Measurements from ENCODE around the gene SKP2. TPM values are rescaled to one million over a fixed set of nuclear protein-coding genes. Genes with fewer than 3 reads are reported as not detected.
"Not testable (repeated sequence)": the region's sequence is repeated elsewhere in the genome, so short reads cannot be mapped to it uniquely, and the experiment has no call there.

The SKP2 gene
- polyA plus RNA-seq = 10 to 100 TPM in 2 of 4 donors, 1 to 10 TPM in 2; 1.4 to 73.0 (median 7.9) TPM
- long read RNA-seq, donor 1, transcript SKP2-202 (10 exons, 3,759 nt) = major isoform, 22 of 55 reads
- long read RNA-seq, donor 1, partial matches to known transcripts = 14 of 55 reads
- long read RNA-seq, donor 1, other reads (novel, unspliced or antisense) = 16 of 55 reads
- long read RNA-seq, donor 2, partial matches to known transcripts = 0 of 3 reads
- long read RNA-seq, donor 2, other reads (novel, unspliced or antisense) = 0 of 3 reads
- long read RNA-seq, donor 3, partial matches to known transcripts = 0 of 6 reads
- long read RNA-seq, donor 3, other reads (novel, unspliced or antisense) = 0 of 6 reads
- long read RNA-seq, donor 4 = 0 reads
- long read RNA-seq, donor 5, partial matches to known transcripts = 6 of 6 reads
- long read RNA-seq, donor 5, other reads (novel, unspliced or antisense) = 0 of 6 reads
- long read RNA-seq, donor 6, transcript SKP2-202 (10 exons, 3,759 nt) = major isoform, 8 of 8 reads
- long read RNA-seq, donor 6, partial matches to known transcripts = 0 of 8 reads
- long read RNA-seq, donor 6, other reads (novel, unspliced or antisense) = 0 of 8 reads
- long read RNA-seq, donor 7, partial matches to known transcripts = 0 of 2 reads
- long read RNA-seq, donor 7, other reads (novel, unspliced or antisense) = 0 of 2 reads
- long read RNA-seq, donor 8, partial matches to known transcripts = 0 of 1 reads
- long read RNA-seq, donor 8, other reads (novel, unspliced or antisense) = 0 of 1 reads
- long read RNA-seq, donor 9, partial matches to known transcripts = 0 of 2 reads
- long read RNA-seq, donor 9, other reads (novel, unspliced or antisense) = 0 of 2 reads
- long read RNA-seq, donor 10, transcript SKP2-202 (10 exons, 3,759 nt) = major isoform, 9 of 10 reads
- long read RNA-seq, donor 10, partial matches to known transcripts = 0 of 10 reads
- long read RNA-seq, donor 10, other reads (novel, unspliced or antisense) = 0 of 10 reads

DNA sequence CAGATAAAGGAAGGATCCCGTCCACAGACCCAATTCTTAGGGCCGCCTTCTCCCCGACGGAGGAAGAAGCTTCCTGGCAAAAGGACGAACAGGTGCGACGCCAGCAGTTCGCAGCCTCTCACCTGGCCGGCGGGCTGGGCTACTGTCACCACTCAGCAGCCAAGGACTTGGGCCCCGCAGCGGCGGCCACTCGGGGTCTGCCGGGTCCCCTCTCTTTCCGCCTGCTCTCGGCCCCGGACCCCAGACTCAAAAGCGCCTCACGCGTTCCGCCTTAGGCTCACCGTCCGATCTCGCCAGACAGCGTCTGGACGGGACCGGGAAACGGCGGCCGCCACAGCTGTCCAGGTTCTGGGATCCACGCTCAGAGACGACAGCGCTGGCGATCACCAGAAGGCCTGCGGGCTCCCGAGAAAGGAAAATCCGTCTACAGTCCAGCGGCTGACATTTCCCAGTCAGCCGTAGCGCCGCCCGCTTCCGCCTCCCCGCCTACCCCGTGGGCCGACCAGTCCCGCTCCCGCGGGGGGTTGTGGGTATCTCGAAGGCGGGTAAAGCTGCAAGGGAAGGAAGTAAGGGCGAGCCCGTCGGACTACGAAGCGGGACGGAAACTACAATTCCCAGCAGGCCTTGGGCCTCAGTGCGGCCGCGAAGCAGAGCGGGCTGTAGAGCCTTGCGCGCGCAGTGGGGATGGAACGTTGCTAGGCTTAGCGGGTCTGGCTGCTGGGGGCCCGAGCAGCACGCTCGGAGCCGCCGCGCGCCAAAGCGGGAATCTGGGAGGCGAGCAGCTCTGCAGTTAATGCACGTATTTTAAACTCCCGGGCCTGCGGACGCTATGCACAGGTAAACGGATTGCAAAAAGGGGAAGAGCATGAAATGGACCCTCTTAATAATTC is at the start of gene SKP2, which contains the start of gene LMBRD2:
SKP2 (plus strand) TSS at position 678 of the 890 bp plus-strand sequence; CDS start at position 830, 152 bp downstream.
LMBRD2 (minus strand) TSS at position 454 of the 890 bp plus-strand sequence. CDS start 8,538 bp downstream, outside the sequence.
- no peaks in the 10 kb centered on the region for H3K27me3 ChIP-seq (ENCODE audit: control insufficient read depth in 3 of 3, insufficient read depth in 3 of 3, low read length in 3 of 3)
- H3K27ac ChIP-seq (ENCODE audit: low read depth in 1 of 3, low read length in 2 of 3) = peak within 1 kb of the TSS; percentile 79 to 95 (median 81)
- WGBS, 3 donors = 0 to 1% (median 0%) methylated on average over 81 of the region's 81 CpGs
- peaks cover 0 to 16% (median 4%) of the 10 kb centered on the region in 3 donors for H3K36me3 ChIP-seq (ENCODE audit: control insufficient read depth in 3 of 3, insufficient read depth in 2 of 3, low read depth in 1 of 3, low read length in 3 of 3)
- H3K9me3 ChIP-seq (ENCODE audit: control insufficient read depth in 2 of 2, insufficient read depth in 1 of 2, low read depth in 1 of 2, low read length in 1 of 2) = peaks cover 0 to 9% of the 10 kb centered on the region in 2 donors
- DNase-seq = peak; percentile 98 to 99
- peaks cover 2 to 46% (median 8%) of the 10 kb centered on the region in 3 donors for H3K4me1 ChIP-seq (ENCODE audit: control insufficient read depth in 3 of 3, insufficient read depth in 2 of 3, low read depth in 1 of 3, low read length in 2 of 3)
- H3K4me3 ChIP-seq (ENCODE audit: low read depth in 1 of 3, low read length in 3 of 3) = peak within 1 kb of the TSS; percentile 77 to 98 (median 84)
- FAIRE-seq = peak; percentile 5

DNA sequence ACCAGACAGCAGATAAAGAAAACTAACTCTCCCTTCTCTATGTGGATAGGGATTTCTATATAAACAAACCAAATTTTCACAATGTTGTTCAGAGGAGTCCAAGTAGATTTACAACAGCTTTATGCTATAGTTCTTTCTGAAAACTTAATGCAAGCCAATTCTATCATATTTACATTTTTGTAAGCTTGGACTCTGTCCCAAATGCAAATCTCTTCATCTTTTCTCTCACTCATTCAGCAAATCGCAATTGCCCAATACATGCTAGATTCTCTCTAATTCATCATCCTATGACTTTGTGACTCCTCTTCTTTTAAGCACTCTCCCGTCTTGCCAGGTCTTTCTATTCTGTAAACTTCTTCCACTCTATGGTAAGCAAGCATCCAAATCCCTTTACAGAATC is 46.1 kb upstream of the SKP2 start:
- Histone ChIP-seq H3K4me1 (ENCODE audit: control insufficient read depth in 3 of 3, insufficient read depth in 2 of 3, low read depth in 1 of 3, low read length in 2 of 3) (no peaks in the 10 kb centered on the region), H3K4me3 (ENCODE audit: low read depth in 1 of 3, low read length in 3 of 3) (no peak overlapping the region), H3K27ac (ENCODE audit: low read depth in 1 of 3, low read length in 2 of 3) (no peak overlapping the region), H3K36me3 (ENCODE audit: control insufficient read depth in 3 of 3, insufficient read depth in 2 of 3, low read depth in 1 of 3, low read length in 3 of 3) (peaks cover 0 to 12% (median 5%) of the 10 kb centered on the region in 3 donors), H3K27me3 (ENCODE audit: control insufficient read depth in 3 of 3, insufficient read depth in 3 of 3, low read length in 3 of 3) (no peaks in the 10 kb centered on the region), H3K9me3 (ENCODE audit: control insufficient read depth in 2 of 2, insufficient read depth in 1 of 2, low read depth in 1 of 2, low read length in 1 of 2) (no peaks in the 10 kb centered on the region)
- no peak for DNase-seq
- 71 to 99% (median 90%) methylated on average over 2 of the region's 2 CpGs for WGBS, 3 donors
- FAIRE-seq = no peak

DNA sequence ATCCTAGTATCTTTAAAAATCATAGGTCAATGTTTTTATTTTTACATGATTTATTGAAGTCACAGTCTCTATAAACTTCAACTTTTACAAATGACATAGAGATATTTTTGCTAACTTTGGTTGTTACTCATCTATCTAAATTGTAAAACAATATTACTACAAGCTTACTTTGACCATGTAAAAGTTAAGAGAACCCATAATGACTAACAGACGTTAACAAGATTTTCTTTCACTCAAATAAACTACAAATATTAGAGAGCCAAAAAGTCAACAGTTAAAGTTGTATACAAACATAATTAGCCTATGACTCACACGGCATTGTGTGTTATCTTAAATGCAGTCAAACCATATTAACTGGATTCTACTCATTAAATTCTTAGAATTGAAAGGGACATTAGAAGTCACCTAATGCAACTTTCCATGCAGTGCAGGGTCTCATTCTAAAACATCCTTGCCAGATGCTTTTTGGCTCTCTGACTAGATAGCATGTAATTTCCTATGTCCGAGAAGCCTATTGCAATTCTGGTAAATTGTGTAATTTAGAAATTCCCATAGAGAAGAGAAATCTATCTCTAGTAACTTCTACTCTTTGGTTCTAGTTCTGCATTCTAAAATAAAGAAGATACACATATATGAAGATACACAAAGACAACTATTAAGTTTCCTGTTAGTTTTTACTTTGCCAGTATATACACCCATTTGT is 43.0 kb upstream of the SKP2 start:
- Histone ChIP-seq H3K36me3 (ENCODE audit: control insufficient read depth in 3 of 3, insufficient read depth in 2 of 3, low read depth in 1 of 3, low read length in 3 of 3) (peaks cover 0 to 12% (median 5%) of the 10 kb centered on the region in 3 donors), H3K4me3 (ENCODE audit: low read depth in 1 of 3, low read length in 3 of 3) (no peak overlapping the region), H3K27ac (ENCODE audit: low read depth in 1 of 3, low read length in 2 of 3) (no peak overlapping the region), H3K27me3 (ENCODE audit: control insufficient read depth in 3 of 3, insufficient read depth in 3 of 3, low read length in 3 of 3) (no peaks in the 10 kb centered on the region), H3K9me3 (ENCODE audit: control insufficient read depth in 2 of 2, insufficient read depth in 1 of 2, low read depth in 1 of 2, low read length in 1 of 2) (no peaks in the 10 kb centered on the region), H3K4me1 (ENCODE audit: control insufficient read depth in 3 of 3, insufficient read depth in 2 of 3, low read depth in 1 of 3, low read length in 2 of 3) (no peaks in the 10 kb centered on the region)
- 74 to 83% (median 75%) methylated on average over 3 of the region's 3 CpGs for WGBS, 3 donors
- FAIRE-seq (peak; percentile 87), DNase-seq (no peak)

DNA sequence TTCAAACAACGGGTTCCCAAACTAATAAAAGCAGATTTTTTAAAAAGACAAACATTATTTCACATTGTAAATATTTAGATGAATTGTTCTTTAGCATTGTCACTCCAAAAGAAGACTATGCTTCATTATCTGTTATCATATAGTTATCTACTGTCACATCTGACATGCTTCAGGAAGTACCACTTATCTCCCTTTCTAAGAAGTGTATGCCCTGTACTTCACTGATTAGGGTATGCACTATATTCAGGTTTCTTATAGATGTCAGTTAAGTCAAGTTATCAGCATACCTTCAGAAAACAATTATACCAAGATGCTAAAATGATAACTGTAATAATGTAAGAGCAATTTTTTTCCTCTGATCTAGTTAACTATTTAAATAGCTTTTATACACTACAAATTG is 40.7 kb upstream of the SKP2 start:
- Histone ChIP-seq H3K27ac (ENCODE audit: low read depth in 1 of 3, low read length in 2 of 3) (no peak overlapping the region), H3K9me3 (ENCODE audit: control insufficient read depth in 2 of 2, insufficient read depth in 1 of 2, low read depth in 1 of 2, low read length in 1 of 2) (no peaks in the 10 kb centered on the region), H3K4me1 (ENCODE audit: control insufficient read depth in 3 of 3, insufficient read depth in 2 of 3, low read depth in 1 of 3, low read length in 2 of 3) (no peaks in the 10 kb centered on the region), H3K27me3 (ENCODE audit: control insufficient read depth in 3 of 3, insufficient read depth in 3 of 3, low read length in 3 of 3) (no peaks in the 10 kb centered on the region), H3K4me3 (ENCODE audit: low read depth in 1 of 3, low read length in 3 of 3) (no peak overlapping the region), H3K36me3 (ENCODE audit: control insufficient read depth in 3 of 3, insufficient read depth in 2 of 3, low read depth in 1 of 3, low read length in 3 of 3) (peaks cover 0 to 5% (median 4%) of the 10 kb centered on the region in 3 donors)
- 81 to 91% (median 90%) methylated on average over 1 of the region's 1 CpG for WGBS, 3 donors
- FAIRE-seq (no peak), DNase-seq (no peak)

DNA sequence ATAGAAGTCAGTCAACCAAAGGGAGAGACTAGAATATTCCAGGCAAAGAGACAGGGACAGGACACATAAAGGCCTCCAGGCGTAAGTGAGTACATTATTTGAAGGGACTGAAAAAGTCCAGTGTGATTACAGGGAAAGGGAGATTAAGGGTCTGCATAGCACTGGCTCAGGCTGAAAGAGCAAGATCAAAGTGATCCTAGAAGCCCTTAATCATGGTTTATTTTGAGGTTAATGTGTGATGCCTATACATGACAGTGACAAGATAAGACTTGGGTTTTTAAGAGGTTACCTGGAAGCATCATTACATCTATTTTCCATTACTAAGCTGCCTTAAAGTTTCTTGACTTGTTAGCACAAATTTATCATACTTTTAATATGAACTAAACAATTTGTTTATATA is 26.0 kb upstream of the SKP2 start:
- FAIRE-seq (no peak), DNase-seq (no peak)
- H3K36me3 ChIP-seq (ENCODE audit: control insufficient read depth in 3 of 3, insufficient read depth in 2 of 3, low read depth in 1 of 3, low read length in 3 of 3) = peaks cover 2 to 12% (median 2%) of the 10 kb centered on the region in 3 donors
- H3K27ac ChIP-seq (ENCODE audit: low read depth in 1 of 3, low read length in 2 of 3) = no peak overlapping the region
- H3K4me1 ChIP-seq (ENCODE audit: control insufficient read depth in 3 of 3, insufficient read depth in 2 of 3, low read depth in 1 of 3, low read length in 2 of 3) = no peaks in the 10 kb centered on the region
- WGBS, 3 donors = 96 to 100% (median 100%) methylated on average over 1 of the region's 1 CpG
- no peaks in the 10 kb centered on the region for H3K27me3 ChIP-seq (ENCODE audit: control insufficient read depth in 3 of 3, insufficient read depth in 3 of 3, low read length in 3 of 3)
- H3K9me3 ChIP-seq (ENCODE audit: control insufficient read depth in 2 of 2, insufficient read depth in 1 of 2, low read depth in 1 of 2, low read length in 1 of 2) = peaks cover 0 to 14% of the 10 kb centered on the region in 2 donors
- no peak overlapping the region for H3K4me3 ChIP-seq (ENCODE audit: low read depth in 1 of 3, low read length in 3 of 3)

DNA sequence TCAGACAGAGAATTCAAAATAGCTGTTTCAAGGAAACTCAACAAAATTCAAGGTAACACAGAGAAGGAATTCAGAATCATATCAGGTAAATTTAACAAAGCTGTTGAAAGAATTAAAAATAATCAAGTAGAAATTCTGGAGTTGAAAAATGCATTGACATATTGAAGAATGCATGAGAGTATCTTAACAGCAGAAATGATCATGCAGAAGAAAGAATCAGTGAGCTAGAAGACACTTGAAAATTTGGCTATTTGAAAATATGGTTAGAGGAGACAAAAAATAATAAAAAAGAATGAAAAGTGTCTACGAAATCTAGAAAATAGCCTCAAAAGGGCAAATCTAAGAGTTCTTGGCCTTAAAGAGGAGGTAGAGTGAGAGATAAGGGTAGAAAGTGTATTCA is 23.1 kb upstream of the SKP2 start:
- H3K27me3 ChIP-seq (ENCODE audit: control insufficient read depth in 3 of 3, insufficient read depth in 3 of 3, low read length in 3 of 3) = no peaks in the 10 kb centered on the region
- H3K36me3 ChIP-seq (ENCODE audit: control insufficient read depth in 3 of 3, insufficient read depth in 2 of 3, low read depth in 1 of 3, low read length in 3 of 3) = peaks cover 0 to 12% (median 2%) of the 10 kb centered on the region in 3 donors
- no peaks in the 10 kb centered on the region for H3K4me1 ChIP-seq (ENCODE audit: control insufficient read depth in 3 of 3, insufficient read depth in 2 of 3, low read depth in 1 of 3, low read length in 2 of 3)
- H3K27ac ChIP-seq (ENCODE audit: low read depth in 1 of 3, low read length in 2 of 3) = no peak overlapping the region
- 91 to 100% (median 100%) methylated on average over 1 of the region's 1 CpG for WGBS, 3 donors
- H3K9me3 ChIP-seq (ENCODE audit: control insufficient read depth in 2 of 2, insufficient read depth in 1 of 2, low read depth in 1 of 2, low read length in 1 of 2) = peaks cover 0 to 14% of the 10 kb centered on the region in 2 donors
- no peak overlapping the region for H3K4me3 ChIP-seq (ENCODE audit: low read depth in 1 of 3, low read length in 3 of 3)
- no peak for DNase-seq
- FAIRE-seq = no peak

DNA sequence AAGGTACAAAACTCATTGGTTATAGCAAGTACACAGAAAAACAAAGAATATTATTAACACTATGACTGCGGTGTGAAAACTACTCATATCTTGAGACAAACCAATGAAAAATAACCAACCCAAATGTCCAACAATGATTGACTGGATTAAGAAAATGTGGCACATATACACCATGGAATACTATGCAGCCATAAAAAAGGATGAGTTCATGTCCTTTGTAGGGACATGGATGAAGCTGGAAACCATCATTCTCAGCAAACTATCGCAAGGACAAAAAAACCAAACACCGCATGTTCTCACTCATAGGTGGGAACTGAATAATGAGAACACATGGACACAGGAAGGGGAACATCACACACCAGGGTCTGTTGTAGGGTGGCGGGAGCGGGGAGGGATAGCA is 22.2 kb upstream of the SKP2 start:
- Histone ChIP-seq H3K9me3 (ENCODE audit: control insufficient read depth in 2 of 2, insufficient read depth in 1 of 2, low read depth in 1 of 2, low read length in 1 of 2) (peaks cover 0 to 14% of the 10 kb centered on the region in 2 donors), H3K36me3 (ENCODE audit: control insufficient read depth in 3 of 3, insufficient read depth in 2 of 3, low read depth in 1 of 3, low read length in 3 of 3) (peaks cover 0 to 12% (median 2%) of the 10 kb centered on the region in 3 donors)
- not testable (repeated sequence) for H3K4me1 ChIP-seq (ENCODE audit: control insufficient read depth in 3 of 3, insufficient read depth in 2 of 3, low read depth in 1 of 3, low read length in 2 of 3); H3K27ac ChIP-seq (ENCODE audit: low read depth in 1 of 3, low read length in 2 of 3); FAIRE-seq; H3K4me3 ChIP-seq (ENCODE audit: low read depth in 1 of 3, low read length in 3 of 3); H3K27me3 ChIP-seq (ENCODE audit: control insufficient read depth in 3 of 3, insufficient read depth in 3 of 3, low read length in 3 of 3); DNase-seq
- WGBS, 3 donors = 99 to 100% (median 100%) methylated on average over 3 to 4 of the region's 5 CpGs

Measured in small intestine (tissue), 16 donors.